SKM-1 (cell line): ENCODE measurements around the gene TANC2.

ENCODE experiments used
- DNase-seq: peaks from one replicate; lab custom pipeline; 2025; ENCODE audit not compliant: unreplicated experiment; lab: John Stamatoyannopoulos, UW

The TANC2 gene

DNA sequence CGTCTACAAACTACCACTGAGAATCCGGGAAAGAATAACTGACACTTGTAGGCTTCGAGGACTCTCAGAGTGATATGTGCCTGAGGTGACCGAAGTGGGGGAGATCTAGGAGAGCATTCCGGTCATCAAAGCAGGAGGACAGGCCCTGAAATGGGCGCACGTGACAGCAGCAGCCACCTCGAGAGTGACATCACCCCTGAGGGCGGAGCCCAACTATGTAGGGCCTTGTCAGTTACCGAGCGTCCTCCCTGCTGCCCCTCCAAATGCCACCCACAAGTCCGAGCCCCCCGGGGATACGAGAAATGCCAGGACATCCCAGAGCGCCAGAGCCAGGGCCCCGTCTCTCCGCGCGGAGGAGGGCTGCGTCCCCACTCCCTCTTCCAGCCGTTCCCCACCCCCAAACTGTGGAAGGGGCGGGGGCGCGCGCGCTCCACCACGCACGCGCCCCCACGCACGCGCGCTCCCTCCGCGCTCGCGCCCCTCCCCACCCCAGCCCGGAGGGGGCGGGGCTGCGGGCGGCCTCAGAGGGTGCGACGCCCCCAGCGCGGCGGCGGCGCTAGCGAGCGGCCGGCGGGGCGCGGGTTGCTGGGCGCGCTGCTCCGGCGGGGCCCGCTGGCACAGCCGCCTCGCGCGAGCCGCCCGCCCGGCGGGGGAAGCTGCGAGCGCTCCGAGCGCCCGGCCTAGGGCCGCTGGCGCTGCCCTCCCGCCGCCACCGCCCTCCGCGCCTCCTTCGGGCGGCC is at the start of gene TANC2:
Gene TANC2, plus strand, starts transcription at position 550 of the 740 bp plus-strand sequence. CDS start 43,325 bp downstream, outside the sequence.
- DNase-seq = peak; percentile 50

DNA sequence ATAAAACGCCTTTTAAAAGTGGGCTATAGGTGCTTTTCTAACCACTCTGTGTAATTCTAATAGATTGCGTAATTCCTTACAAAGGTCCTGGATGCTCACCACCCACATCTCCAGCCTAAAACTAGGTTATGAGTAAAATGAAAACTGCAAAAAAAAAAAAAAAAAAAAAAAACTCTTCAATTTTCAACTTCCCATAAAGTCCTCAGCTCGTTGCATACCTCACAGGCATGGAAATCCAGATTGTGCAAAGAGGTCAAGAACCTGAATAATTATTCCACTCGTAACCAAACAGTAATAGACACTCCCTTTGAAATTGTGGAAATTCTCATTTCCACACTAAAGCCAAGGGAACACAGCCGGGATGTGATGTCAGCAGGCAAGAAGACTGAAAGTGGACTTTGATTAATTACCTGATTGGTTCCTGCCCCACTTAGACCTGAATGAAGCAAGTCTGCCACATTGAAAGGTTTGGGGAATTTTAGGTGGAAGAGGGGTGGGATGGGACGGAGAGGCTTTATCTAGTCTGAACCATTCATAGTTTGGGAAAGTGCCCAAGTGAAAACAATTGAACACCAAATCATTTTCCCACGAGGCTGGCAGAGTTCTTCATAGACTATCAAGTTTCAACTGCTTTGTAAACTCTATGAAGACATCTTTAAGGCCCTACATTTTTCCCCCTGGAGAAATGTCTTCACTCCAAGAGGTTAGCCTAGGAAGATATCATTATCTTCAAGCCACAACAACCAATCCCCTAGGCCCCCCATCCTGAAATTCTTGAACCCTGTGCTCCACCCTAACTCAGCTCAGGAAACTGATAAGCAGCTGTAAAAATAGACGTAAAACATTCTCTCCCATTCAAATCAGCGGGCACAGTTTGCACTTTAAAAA is 49.1 kb upstream of the TANC2 start:
- DNase-seq = no peak

DNA sequence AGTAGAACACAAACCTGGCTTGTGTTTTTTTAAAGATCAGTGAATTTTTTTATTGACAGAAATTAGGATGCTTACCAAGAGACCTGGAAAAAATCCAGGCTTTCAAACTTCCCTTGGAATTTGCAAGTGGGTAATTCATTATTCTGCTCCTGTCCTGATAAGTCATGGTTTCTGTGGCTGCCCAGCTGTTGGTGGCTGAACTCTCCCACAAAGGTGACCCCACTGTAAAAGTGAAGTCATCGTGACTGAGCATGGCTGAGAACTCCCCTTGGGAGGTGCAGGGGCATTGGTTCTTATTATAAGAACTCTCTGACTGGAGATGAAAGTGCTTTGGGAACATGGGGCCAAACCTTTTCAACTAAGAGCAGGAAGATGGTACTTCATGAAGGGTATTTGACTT is 46.6 kb upstream of the TANC2 start:
- no peak for DNase-seq

DNA sequence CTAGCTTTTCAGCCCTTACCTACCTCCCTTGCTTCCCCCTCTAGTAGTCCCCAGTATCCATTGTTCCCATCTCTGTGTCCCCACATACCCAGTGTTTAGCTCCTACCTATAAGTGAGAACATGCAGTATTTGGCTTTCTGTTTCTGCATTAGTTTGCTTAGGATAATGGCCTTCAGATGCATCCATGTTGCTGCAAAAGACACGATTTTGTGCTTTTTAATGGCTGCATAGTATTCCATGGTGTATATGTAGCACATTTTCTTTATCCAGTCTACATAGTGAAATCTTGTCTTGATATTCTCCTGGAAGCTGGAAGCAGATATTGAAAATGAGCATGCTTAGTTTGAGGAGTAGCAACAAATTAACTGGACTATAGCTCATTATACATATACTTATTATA is 45.7 kb upstream of the TANC2 start:
- DNase-seq = no peak

DNA sequence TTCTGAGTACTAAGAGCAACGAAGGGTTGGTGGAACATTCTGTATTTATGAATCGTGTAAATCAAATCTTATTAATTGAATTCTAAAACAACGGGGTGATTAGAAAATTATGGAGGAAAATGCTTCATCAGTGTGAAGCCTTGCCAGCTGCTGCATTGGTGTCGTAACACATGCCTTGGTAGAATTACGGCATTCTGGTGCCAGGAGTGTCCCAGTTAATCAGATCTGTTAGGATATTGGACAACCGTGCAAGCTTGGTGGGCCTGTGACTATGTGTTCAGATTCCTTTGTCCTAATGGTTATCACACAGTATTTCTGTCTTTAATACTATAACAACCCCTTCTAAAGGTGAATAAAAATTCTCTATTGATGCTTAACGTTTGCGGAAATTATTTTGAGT is 44.2 kb upstream of the TANC2 start:
- no peak for DNase-seq

DNA sequence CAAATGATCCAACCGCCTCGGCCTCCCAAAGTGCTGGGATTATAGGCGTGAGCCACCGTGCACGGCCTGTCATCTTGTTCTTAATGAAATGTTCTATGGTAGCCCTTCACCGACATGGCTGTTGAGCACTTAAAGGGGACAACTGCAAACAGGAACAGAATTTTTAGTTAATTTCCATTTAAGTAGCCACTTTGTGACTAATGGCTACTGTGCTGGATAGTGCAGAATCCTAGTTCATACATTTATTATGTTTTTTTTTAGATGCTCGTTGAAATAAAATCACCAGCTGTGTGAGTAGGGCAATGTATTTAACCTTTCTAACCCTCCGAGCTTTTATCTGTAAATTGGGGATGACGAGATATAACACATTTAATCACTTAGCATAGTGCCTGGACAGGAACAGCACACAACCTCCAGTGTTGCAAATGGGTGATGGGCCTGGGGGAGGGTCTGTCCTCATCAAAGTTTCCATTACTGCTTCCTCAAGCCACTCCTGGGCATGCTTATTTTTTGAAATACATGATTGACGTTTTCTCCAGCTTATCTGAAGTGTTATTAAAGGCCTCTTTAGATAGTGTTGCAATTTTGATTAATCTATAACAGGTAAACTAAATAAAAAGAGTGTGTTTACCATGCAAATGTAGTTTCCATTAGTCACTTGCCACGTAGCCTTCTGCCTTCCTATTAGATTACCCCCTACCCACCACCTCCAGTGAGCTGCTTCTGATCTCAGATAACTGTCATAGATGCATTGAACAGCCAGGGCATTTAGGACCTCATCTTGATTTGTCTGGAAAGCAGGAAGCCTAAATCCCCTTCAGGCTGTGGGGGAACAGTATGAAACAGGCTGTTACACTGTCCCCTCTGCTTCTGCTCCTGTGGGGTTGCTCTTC is 42.5 kb upstream of the TANC2 start:
- DNase-seq = no peak

DNA sequence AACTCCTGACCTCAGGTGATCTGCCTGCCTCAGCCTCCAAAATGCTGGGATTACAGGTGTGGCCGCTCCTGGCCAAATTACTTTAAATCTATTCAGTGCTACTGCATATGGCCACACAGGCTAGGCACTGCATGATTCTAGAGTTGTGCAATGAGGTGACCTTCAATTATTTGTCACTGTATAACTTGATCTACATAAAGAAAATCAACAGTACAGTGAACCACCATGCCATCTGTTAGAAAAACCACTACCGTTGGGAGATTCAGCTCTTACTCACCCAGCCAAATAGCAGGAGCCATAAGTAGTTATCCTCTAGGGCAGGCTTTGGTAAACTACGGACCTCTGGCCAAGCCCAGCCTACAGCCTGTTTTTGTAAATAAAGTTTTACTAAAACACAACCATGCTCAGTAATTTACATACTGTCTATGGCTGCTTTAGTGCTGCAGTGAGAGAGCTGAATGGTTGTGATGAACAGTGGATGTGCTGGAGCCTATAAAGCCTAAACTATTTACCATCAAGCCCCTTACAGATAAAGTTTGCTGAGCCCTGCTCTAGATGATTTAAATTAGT is 40.7 kb upstream of the TANC2 start:
- no peak for DNase-seq

DNA sequence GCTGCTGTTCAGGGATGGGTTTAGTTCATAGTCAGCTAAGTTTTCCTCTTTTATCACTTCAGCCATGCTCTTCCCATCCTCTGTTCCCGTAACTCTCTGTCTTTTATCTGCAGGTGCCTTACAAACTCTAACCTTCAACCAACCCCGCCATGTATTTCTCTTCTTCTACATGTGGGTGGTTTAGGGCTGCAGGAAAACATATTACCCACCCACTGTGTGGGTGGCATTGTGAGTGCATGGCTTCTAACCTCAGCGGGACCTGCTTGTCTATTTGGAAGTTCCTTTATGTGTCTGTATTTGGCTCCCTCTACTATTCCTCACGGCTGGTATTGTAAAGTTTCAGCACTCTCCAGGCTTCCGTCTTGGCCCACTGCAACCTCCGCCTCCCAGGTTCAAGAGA is 39.0 kb upstream of the TANC2 start:
- no peak for DNase-seq

DNA sequence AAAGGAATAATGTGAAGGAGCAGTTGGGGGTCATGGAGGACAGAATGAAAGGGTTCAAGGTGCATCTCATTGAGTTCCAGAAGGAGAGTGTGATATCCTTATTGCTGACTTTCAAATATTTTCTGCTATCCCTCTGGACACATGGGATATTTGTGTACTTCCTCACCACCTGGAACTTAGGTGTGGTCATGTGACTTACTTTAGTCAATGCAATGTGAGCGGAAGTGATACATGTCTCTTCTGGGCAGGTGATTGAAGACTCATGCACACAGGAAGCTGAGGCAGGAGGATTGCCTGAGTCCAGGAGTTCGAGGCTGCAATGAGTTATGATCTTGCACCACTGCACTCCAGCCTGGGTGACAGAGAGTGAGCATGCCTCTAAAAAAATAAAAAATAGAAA is 36.7 kb upstream of the TANC2 start:
- DNase-seq = no peak

DNA sequence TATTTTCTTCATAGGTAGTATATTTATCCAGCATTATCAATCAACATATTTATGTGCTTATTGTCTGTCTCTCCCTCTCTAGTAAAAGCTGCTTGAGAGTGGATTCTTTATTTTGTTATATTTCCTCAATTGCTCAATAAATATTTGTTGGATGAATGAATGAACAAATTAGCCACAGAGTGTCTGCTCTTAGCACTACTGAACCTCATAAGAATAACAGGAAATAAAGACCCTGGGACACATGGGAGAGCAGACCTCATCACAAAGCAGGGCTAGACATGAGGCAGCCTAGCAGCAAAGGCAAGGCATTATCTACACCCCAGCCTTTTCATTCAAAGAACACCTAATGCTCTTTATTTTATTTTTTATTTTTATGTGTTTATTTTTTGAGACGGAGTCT is 34.9 kb upstream of the TANC2 start:
- DNase-seq = no peak

DNA sequence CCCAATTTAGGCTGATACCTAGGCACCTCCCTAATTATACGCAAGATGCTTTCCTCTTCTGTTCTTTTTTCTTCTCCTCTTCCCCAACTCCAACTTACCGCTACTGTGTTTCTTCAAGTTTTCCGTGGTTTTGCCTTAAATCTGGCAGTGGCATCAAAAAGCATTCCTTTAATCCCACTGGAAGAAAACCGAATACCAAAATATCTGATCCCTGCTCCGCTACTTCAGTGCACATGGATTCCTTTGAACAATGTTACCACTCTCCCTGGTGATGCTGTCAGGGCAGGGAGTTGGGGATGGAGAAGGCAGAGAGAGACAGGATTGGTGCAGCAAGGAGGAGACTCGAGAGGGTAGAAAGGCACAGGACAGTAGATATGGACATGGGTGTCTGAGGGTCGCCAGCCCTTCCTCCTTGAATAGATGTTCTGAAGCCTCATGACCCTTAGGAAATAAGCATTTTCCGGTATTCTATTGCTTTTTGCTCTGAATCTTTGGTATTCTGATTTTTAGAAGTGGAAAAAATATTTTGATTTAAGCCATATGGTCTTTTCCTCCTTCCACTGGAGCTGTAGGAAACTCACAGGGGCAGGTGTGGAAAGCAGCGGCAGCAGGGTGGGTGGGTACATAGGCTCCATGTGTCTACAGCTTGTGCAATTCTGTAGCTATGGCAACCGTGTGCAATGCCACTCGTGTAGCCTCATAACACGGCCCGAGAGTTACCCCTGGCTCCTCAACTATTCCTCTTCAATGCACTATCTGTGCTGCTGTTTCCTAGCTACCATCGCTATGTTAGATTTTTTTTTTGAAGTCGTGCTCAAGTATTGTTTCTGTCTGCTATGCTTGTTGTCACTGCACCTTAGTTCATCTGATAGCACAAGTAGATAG is 32.3 kb upstream of the TANC2 start:
- DNase-seq = no peak

DNA sequence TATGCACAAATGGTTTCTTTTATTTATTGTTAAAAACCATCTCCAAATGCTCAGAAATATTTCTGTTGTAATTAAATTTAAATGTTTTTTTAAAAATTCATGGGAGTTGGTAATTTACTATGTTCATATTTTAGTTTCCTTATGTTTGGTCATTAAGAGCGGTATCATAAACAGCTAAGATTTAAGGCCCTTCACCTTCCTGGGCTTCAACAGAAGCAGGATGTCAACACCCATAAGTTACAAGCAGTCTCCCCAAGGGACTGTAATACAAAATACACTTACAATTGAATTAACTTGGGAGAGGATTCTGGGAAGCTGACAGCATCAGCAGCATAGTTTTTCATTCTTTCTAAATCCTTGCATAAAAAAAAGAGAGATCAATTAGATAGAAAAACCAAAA is 30.9 kb upstream of the TANC2 start:
- DNase-seq = no peak

DNA sequence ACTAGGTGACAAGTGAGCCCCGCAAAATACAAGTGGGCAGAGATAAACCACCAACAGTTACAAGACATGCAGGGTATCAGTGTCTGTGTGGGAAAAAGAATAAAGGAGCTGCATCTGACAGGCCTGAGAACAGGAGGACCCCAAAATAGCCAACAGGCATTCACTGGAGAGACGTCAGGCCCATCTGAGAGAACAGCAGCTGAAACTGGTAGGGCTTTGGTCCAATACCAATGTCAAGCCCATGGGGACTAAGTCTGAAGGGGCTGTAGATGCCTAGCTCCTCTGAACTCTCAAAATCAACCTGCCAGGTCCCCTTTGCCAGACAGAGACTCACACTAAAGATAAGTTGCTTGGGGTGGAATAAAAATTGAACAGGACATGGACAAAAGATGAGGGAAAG is 30.5 kb upstream of the TANC2 start:
- DNase-seq = no peak

DNA sequence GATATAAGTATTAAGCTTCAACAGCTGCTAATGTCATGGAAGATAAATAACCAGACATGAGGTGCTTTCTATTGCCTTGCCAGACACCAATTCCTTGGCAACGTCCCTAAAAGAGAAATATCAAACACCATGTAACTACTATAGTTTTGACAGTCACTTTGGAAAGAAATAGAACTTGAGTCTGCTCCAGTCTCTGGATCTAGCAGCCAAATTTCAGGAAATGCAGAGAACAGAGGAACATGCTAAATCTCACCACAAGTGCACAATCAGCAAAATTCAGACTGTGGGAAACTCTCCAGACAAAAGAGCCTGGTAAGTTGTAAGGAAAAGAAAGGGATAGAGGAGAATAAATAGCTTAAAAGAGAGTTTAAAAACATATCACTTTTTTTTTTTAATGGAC is 28.4 kb upstream of the TANC2 start:
- no peak for DNase-seq

DNA sequence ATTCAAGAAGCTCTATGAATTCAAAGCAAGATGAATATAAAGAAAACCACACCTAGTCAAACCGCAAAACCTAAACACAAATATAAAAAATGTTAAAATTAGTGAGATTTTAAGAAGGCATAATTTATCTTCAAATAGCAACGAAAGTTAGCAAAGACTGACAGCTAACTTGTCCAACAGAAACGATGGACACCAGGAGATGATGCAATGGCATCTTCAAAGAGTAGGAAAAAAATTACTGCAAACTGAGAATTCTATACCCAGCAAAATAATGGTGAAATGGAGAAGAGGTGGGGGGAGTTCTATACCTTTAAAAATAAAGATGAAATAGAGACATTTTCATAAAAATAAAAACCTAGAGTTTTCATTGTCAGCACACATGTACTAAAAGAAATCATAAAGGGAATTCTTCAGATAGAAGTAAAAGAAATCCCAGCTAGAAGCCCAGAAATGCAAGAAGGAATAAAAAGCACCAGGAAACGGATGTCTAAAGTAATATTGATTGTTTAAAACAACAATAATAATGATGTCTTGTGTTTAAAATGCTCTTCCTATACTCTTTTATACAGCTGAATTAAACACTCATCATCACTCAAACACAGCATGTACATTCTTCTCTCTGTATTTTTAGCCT is 24.6 kb upstream of the TANC2 start:
- DNase-seq = no peak

DNA sequence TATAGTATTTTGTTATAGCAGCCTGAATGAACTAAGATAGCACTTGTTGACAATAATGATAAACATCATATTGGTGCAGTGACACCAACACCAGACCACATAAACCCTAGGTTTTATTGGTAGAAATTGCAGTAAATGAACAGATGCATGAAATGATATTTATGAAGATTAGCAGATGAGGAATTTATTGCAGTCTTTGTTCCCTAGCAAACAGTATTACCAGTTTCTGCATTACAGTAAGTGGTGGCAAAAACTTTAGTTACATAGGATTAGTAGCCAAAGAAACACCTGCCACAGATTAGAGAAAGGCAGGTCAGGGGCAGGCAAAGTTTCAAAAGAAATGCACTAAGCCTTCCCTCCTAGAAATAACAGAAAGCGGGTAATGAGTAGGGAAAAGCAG is 17.7 kb upstream of the TANC2 start:
- no peak for DNase-seq

DNA sequence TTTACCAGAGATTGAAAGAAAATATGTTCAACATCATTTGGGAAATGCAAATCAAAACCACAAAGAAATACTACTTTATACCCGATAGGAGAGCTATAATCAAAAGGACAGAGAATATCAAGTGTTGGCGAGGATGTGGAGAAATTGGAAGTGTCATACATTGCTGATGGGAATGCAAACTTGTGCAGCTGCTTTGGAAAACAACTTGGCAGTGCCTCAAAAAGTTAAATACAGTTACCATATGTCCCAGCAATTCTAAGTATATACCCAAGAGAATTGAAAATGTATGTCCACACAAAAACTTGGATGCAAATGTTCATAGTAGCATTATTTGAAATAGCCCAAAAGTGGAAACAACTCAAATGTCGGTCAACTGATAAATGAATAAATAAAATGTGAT is 17.0 kb upstream of the TANC2 start:
- no peak for DNase-seq

DNA sequence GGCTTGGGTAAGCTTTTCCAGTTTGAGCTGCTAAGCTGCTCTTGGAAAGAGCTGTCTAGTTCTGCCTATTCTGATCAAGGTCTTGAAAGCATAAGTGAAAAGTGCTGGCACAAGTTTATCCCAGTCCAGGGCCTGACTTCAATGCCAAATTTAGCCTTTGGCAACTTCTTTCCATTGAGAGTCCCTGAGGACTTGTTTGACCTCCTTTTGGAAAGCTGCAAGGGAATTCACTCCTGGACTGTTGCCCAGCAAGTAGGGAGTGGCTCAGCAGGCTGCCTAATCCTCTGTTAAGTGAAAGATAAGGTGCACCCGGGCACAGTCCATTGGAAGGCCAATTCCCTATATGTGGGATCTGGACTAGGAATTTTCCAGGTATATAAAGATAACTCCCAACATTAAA is 16.0 kb upstream of the TANC2 start:
- no peak for DNase-seq

DNA sequence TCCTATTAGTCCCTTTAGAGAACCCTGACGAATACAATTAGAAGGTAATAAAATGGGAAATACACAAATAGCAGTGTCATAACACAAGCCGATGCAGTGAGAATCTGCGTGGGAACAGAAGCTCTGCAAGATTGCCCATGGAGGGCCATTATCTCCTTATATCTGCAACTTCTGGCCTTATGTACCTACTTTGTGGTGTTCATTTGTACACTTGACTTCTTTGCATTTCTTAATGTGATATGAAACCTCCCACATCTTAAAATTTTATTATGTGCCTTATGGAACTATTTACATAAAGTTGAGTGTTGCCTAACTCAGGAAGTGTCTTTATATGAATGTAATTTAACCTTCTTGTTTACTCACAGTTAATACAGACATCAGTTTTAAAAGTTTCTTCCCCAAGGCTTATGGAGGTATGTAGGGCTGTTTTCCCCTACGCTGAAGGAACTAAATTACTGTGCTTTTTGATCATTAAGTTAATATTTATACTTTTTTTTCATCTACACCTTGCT is 10.1 kb upstream of the TANC2 start:
- DNase-seq = no peak
